Transverse colon (tissue), 4 donors: ENCODE results near the gene USP8.

ENCODE experiments used
- CTCF ChIP-seq, 5 experiments: fragments of 200-600 bp in 3 of 5; fragments of 450-650 bp in 2 of 5; sonication (generic) in 3 of 5; IDR thresholded peaks; 1 replicate in 2 of 5; 2 replicates in 3 of 5; pipeline ENCODE4 v1.5.1; 2016 to 2017; ENCODE audit warnings: antibody characterized with exemption in 5 of 5, inconsistent platforms in 3 of 5, mild to moderate bottlenecking in 2 of 5, moderate library complexity in 1 of 5
- POLR2A ChIP-seq: fragments of 450-650 bp; IDR thresholded peaks from one replicate; pipeline ENCODE4 v1.6.1; 2016; ENCODE audit warnings: antibody characterized with exemption, mild to moderate bottlenecking, moderate library complexity
- POLR2AphosphoS5 ChIP-seq, 3 donors: sonication (generic); formaldehyde crosslinking; IDR thresholded peaks; one replicate each; pipeline ENCODE4 v1.6.1; 2016; ENCODE audit warnings: antibody characterized with exemption in 3 of 3

- no peak for TF ChIP-seq CTCF (IDR thresholded peaks at IDR 0.05)
- TF ChIP-seq POLR2A = no peak
- TF ChIP-seq POLR2AphosphoS5 (IDR thresholded peaks at IDR 0.05) = no peak
Measured at GRCh38 chr15:50503144-50503543, 78.9 kb downstream of the USP8 start.
